ENCODE measurements around the gene BCL11B.

DNA sequence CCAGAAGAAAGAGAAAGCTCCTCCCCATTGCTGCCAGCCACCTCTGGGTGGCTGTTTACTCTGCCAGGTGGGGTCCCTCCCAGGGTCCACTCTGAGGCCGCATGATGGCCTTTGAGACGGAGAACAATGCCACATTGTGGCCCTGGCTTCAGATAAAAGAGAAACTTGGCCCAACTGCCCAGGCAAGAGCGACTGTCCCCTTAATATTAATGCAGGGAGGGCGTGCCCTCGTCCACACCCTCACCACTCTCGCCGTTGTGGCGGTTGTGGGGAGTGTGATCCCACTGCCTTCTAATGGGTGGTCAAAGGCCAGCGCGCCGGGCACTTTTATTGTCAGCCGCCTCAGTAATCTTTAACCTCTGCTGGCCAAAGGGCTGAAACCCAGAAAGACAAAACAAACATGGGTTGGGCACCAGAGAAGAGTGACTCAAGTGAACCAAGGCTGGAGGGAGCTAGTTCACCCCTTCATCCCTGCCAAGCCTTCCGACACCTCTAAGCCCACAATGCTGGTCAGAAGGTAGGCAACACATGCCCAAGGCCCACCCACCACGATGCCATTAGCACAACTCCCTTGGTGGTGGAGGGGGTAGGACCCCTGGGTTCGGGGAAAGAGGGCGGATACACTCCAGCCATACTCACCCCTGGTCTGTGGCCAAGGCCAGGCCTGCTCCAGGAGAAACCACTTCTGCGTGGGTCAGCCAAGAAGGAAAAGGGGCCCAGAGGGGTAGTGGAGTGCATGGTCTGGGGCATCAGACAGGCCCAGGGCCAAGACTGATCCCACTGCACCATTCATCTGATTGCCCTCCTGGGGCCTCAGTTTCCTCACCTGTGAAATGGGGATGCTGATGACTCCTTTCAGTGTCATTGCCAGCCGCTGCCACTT, 44.5 kb upstream of the BCL11B start:
- TF ChIP-seq, protein P1, sequence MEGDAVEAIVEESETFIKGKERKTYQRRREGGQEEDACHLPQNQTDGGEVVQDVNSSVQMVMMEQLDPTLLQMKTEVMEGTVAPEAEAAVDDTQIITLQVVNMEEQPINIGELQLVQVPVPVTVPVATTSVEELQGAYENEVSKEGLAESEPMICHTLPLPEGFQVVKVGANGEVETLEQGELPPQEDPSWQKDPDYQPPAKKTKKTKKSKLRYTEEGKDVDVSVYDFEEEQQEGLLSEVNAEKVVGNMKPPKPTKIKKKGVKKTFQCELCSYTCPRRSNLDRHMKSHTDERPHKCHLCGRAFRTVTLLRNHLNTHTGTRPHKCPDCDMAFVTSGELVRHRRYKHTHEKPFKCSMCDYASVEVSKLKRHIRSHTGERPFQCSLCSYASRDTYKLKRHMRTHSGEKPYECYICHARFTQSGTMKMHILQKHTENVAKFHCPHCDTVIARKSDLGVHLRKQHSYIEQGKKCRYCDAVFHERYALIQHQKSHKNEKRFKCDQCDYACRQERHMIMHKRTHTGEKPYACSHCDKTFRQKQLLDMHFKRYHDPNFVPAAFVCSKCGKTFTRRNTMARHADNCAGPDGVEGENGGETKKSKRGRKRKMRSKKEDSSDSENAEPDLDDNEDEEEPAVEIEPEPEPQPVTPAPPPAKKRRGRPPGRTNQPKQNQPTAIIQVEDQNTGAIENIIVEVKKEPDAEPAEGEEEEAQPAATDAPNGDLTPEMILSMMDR (conservative IDR thresholded peaks at IDR 0.05; ENCODE audit: low read depth, low read length), result no peak
- TF ChIP-seq EZH2 (IDR thresholded peaks at IDR 0.05; ENCODE audit: borderline replicate concordance, low read depth, low read length, poor library complexity, severe bottlenecking), result no peak

Measured in A673 (cell line).